ENCODE data around the gene SIRT3. TPM values are rescaled to one million over a fixed set of nuclear protein-coding genes. Genes with fewer than 3 reads are reported as not detected.

The SIRT3 gene
- total RNA-seq, 2 experiments from 2014 or later, result 27.7 to 32.1 TPM

- POLR2A ChIA-PET, result interaction anchor here (1.2 to 2.1 kb wide), 3 partner anchors 9 to 23 kb away, joined by 3 to 8 read pairs (median 7); partner anchors contain the start of genes BET1L and RIC8A
- Mint-ChIP-seq H3K27ac (no peak overlapping the region), H3K4me3 (no peak overlapping the region), H3K36me3 (ENCODE audit: low read depth) (peaks cover 7% of the 10 kb centered on the region), H3K27me3 (no peaks in the 10 kb centered on the region), H3K4me1 (ENCODE audit: low read depth) (peaks cover 22% of the 10 kb centered on the region), H3K9me3 (no peaks in the 10 kb centered on the region)
- CTCF ChIA-PET, result interaction anchor here (1.2 to 4.4 kb wide), 3 partner anchors 14 to 132 kb away, joined by 4 to 28 read pairs (median 5); no protein-coding TSS in a partner anchor
- intact Hi-C loops (cut with micrococcal nuclease), result no loop called here
- ATAC-seq, result no peak
- TF ChIP-seq, protein P1, sequence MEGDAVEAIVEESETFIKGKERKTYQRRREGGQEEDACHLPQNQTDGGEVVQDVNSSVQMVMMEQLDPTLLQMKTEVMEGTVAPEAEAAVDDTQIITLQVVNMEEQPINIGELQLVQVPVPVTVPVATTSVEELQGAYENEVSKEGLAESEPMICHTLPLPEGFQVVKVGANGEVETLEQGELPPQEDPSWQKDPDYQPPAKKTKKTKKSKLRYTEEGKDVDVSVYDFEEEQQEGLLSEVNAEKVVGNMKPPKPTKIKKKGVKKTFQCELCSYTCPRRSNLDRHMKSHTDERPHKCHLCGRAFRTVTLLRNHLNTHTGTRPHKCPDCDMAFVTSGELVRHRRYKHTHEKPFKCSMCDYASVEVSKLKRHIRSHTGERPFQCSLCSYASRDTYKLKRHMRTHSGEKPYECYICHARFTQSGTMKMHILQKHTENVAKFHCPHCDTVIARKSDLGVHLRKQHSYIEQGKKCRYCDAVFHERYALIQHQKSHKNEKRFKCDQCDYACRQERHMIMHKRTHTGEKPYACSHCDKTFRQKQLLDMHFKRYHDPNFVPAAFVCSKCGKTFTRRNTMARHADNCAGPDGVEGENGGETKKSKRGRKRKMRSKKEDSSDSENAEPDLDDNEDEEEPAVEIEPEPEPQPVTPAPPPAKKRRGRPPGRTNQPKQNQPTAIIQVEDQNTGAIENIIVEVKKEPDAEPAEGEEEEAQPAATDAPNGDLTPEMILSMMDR (IDR thresholded peaks at IDR 0.05), result no peak
- no peak for DNase-seq
Observed at GRCh38 chr11:230431-230830, 5.7 kb downstream of the SIRT3 start.

DNA sequence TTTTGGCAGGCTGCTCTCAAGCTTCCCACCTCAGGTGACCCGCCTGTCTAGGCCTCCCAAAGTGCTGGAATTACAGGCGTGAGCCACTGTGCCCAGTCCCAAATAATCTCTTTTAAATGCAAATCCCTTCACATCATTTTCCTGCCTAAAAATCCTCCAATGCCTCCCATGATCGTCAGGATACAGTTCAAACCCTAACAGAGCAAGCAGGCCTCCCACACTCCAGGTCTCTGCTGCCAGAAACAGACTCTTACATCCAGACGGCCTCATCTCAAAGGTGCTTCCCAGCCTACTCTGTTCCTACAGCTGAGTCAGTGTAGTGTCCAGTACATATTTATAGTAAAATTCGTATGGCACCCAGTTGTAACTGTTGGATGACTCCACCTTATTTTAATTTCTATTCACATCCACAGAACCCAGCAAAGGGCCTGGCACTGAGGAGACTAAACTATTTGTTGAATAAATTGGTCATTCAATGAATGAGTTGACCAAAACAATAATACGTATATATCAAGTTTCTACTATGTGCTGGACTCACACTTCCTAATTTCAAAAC, 8.2 kb downstream of the SIRT3 start:
- no peaks in the 10 kb centered on the region for H3K9me3 Mint-ChIP-seq
- H3K4me3 Mint-ChIP-seq, result no peak overlapping the region
- TF ChIP-seq, protein P1 (IDR thresholded peaks at IDR 0.05), result no peak
- peaks cover 17% of the 10 kb centered on the region for H3K4me1 Mint-ChIP-seq (ENCODE audit: low read depth)
- ChIA-PET POLR2A (interaction anchor here (0.7 to 1.2 kb wide), 6 partner anchors 8 to 19 kb away, joined by 3 to 7 read pairs (median 4); no protein-coding TSS in a partner anchor), CTCF (interaction anchor here (1.3 to 4.4 kb wide), 2 partner anchors 12 to 24 kb away, joined by 4 to 28 read pairs; no protein-coding TSS in a partner anchor)
- H3K27ac Mint-ChIP-seq, result no peak overlapping the region
- no peak for ATAC-seq
- intact Hi-C loops (cut with micrococcal nuclease), result no loop called here
- no peak for DNase-seq
- H3K36me3 Mint-ChIP-seq (ENCODE audit: low read depth), result peaks cover 7% of the 10 kb centered on the region
- H3K27me3 Mint-ChIP-seq, result no peaks in the 10 kb centered on the region

DNA sequence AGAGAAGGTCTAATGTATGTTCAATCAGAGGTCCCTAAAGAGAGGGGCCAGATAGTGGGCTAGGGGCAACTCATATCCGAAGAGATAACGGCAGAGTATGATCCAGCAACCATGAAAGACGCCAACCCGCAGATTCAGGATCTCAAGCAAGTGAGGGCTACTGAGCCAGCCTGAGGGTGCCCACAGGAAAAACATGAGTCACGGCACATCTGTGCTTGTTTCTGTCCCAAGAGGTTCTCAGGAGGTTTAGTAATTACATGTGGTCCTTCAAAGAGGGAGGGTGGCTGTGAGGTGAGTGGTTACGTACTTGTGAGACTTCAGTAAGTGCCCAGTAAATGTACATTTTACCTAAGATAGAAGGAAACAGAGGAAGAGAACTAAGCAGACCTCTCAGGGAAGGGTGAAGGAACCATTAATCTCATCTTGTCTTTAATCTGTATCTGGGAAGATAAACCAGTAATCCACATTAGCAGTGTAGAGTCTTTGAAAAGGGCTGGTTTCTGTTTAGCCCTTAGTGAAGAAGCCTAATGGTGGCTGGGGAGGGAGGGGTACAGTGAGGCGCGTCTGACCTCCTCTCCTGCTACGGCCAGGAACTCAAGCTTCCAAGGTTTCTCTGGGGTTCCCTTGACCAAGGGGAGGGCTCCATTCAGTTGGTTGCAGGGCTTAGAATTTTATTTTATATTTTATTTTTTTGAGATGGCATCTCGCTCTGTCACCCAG, 10.2 kb downstream of the SIRT3 start:
- ATAC-seq (peak; percentile 85), DNase-seq (peak; percentile 51)
- TF ChIP-seq, protein P1 (IDR thresholded peaks at IDR 0.05), result no peak
- ChIA-PET POLR2A (interaction anchor here (1.2 to 1.3 kb wide), 2 partner anchors 10 to 14 kb away, joined by 4 to 5 read pairs; partner anchors contain the start of gene SIRT3), CTCF (no interaction called here)
- Mint-ChIP-seq H3K4me3 (no peak overlapping the region), H3K27ac (peak overlapping the region; percentile 70), H3K36me3 (ENCODE audit: low read depth) (peaks cover 4% of the 10 kb centered on the region), H3K4me1 (ENCODE audit: low read depth) (peaks cover 17% of the 10 kb centered on the region), H3K27me3 (no peaks in the 10 kb centered on the region), H3K9me3 (no peaks in the 10 kb centered on the region)
- intact Hi-C loops (cut with micrococcal nuclease), result no loop called here

DNA sequence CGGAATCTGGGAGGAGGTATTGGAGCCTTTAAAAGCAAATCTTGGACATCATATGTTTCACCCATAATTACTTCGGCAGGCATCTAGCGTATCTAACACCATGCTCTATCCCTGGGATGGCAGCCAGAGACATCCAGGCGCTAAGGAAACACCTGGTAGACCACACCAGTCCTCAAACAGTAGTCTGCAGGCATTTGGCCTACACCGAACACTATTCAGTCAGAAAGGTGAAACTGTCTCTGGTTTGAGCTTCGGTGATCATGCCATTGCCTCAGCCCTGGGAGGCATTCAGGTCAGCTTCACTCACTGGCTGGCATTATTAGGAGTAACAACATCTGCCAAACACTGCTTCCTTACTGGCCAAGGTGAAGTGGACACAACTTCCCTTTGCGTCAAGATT, 11.7 kb downstream of the SIRT3 start:
- ChIA-PET POLR2A (interaction anchor here (0.8 to 1.8 kb wide), 2 partner anchors 10 to 12 kb away, joined by 3 to 8 read pairs; partner anchors contain the start of genes PSMD13 and SIRT3), CTCF (no interaction called here)
- no peak for DNase-seq
- intact Hi-C loops (cut with micrococcal nuclease), result no loop called here
- Mint-ChIP-seq H3K36me3 (ENCODE audit: low read depth) (peaks cover 4% of the 10 kb centered on the region), H3K9me3 (no peaks in the 10 kb centered on the region), H3K4me1 (ENCODE audit: low read depth) (peaks cover 14% of the 10 kb centered on the region), H3K27me3 (no peaks in the 10 kb centered on the region), H3K27ac (no peak overlapping the region), H3K4me3 (no peak overlapping the region)
- ATAC-seq, result no peak
- TF ChIP-seq, protein P1 (IDR thresholded peaks at IDR 0.05), result no peak

- H3K9me3 Mint-ChIP-seq, result no peaks in the 10 kb centered on the region
- no peaks in the 10 kb centered on the region for H3K27me3 Mint-ChIP-seq
- ChIA-PET CTCF (no interaction called here), POLR2A (interaction anchor here (1.8 kb wide), 1 partner anchor 13 kb away, joined by 8 read pairs; the partner anchor contains the start of genes PSMD13 and SIRT3)
- no peak overlapping the region for H3K27ac Mint-ChIP-seq
- ATAC-seq (no peak), DNase-seq (no peak)
- intact Hi-C loops (cut with micrococcal nuclease), result no loop called here
- TF ChIP-seq, protein P1 (IDR thresholded peaks at IDR 0.05), result no peak
- peaks cover 14% of the 10 kb centered on the region for H3K4me1 Mint-ChIP-seq (ENCODE audit: low read depth)
- no peak overlapping the region for H3K4me3 Mint-ChIP-seq
- peaks cover 4% of the 10 kb centered on the region for H3K36me3 Mint-ChIP-seq (ENCODE audit: low read depth)
Observed at GRCh38 chr11:223884-224283, 12.3 kb downstream of the SIRT3 start.

All from activated CD8-positive, alpha-beta T cell treated with anti-CD3 and anti-CD28 coated beads for 36 hours (primary cell).